Esophagus muscularis mucosa (tissue), 4 donors: ENCODE data around the gene IGF1R. TPM values are rescaled to one million over a fixed set of nuclear protein-coding genes. Genes with fewer than 3 reads are reported as not detected.

ENCODE experiments used
- DNase-seq: peaks from one replicate; pipeline ENCODE4 v3.0.0-alpha.2; 2017; ENCODE audit errors: extremely low spot score
- H3K27ac ChIP-seq, 4 donors: fragments of 200-600 bp; sonication (generic); replicated peaks in 1 of 4; 1 replicate in 3 of 4; 2 replicates in 1 of 4; pipeline ENCODE4 v1.5.1; 2016 to 2019; ENCODE audit warnings: mild to moderate bottlenecking in 1 of 4
- H3K27me3 ChIP-seq, 4 donors: fragments of 200-600 bp; sonication (generic); one replicate each; pipeline versions ENCODE4 v1.5.1 to v1.6.0; 2016 to 2019
- H3K36me3 ChIP-seq, 4 donors: fragments of 200-600 bp; sonication (generic); one replicate each; pipeline ENCODE4 v1.5.1; 2016 to 2019
- H3K4me1 ChIP-seq, 4 donors: fragments of 200-600 bp; sonication (generic); one replicate each; pipeline ENCODE4 v1.5.1; 2016 to 2019
- H3K4me3 ChIP-seq, 4 donors: fragments of 200-600 bp; sonication (generic); 1 replicate in 2 of 4; 2 replicates in 2 of 4; pipeline ENCODE4 v1.5.1; 2016 to 2019; ENCODE audit warnings: mild to moderate bottlenecking in 4 of 4, moderate library complexity in 1 of 4
- H3K9me3 ChIP-seq, 4 donors: fragments of 200-600 bp; sonication (generic); 1 replicate in 3 of 4; 2 replicates in 1 of 4; pipeline ENCODE4 v1.5.1; 2016 to 2019
- CTCF ChIP-seq, 3 experiments: fragments of 200-600 bp in 2 of 3; fragments of 450-650 bp in 1 of 3; sonication (generic) in 2 of 3; IDR thresholded peaks; one replicate each; pipeline ENCODE4 v1.5.1; 2017 to 2019; ENCODE audit warnings: antibody characterized with exemption in 3 of 3, mild to moderate bottlenecking in 2 of 3, moderate library complexity in 1 of 3
- EP300 ChIP-seq: sonication (generic); formaldehyde crosslinking; IDR thresholded peaks from one replicate; pipeline ENCODE4 v1.6.1; 2017; ENCODE audit warnings: antibody characterized with exemption
- POLR2A ChIP-seq: fragments of 450-650 bp; IDR thresholded peaks from one replicate; pipeline ENCODE4 v1.6.1; 2017; ENCODE audit warnings: antibody characterized with exemption, moderate library complexity, mild to moderate bottlenecking, low read depth
- POLR2AphosphoS5 ChIP-seq, 2 donors: sonication (generic); formaldehyde crosslinking; IDR thresholded peaks; one replicate each; pipeline ENCODE4 v1.6.1; 2017; ENCODE audit warnings: antibody characterized with exemption in 2 of 2
- WGBS: methylation state at CpG from one replicate; pipeline ENCODE4 v1.1.5; 2018; 5-methylcytosine and 5-hydroxymethylcytosine counted together
- intact Hi-C: fragments of 100-400 bp; cut with DNase I; formaldehyde crosslinking; loops from one replicate; pipeline ENCODE4 v1.15.1; 2023
- total RNA-seq, 4 donors: library from RNA; depleted of rRNA; stranded (reverse); fragments of >200 nt; gene quantifications; one replicate each; pipeline versions ENCODE4 v1.1.0 to v1.2.1, GENCODE V29; 2016

Gene IGF1R
- total RNA-seq, 4 donors from 2014 or later: 33.6 to 95.3 (median 49.7) TPM

GRCh38 chr15:98626153-98626552, 22.2 kb upstream of the IGF1R start:
- H3K27ac ChIP-seq: no peak overlapping the region
- no peaks in the 10 kb centered on the region for H3K9me3 ChIP-seq
- DNase-seq: peak; percentile 70
- intact Hi-C loops: no loop called here
- peaks cover 0 to 40% (median 8%) of the 10 kb centered on the region in 4 donors for H3K27me3 ChIP-seq
- no peaks in the 10 kb centered on the region for H3K36me3 ChIP-seq
- TF ChIP-seq EP300 (no peak), POLR2AphosphoS5 (IDR thresholded peaks at IDR 0.05) (no peak), CTCF (IDR thresholded peaks at IDR 0.05) (no peak), POLR2A (no peak)
- WGBS: 82% methylated on average over 4 of the region's 4 CpGs
- H3K4me1 ChIP-seq: no peaks in the 10 kb centered on the region
- H3K4me3 ChIP-seq: no peak overlapping the region

- Histone ChIP-seq H3K4me3 (no peak overlapping the region), H3K36me3 (no peaks in the 10 kb centered on the region), H3K27ac (no peak overlapping the region), H3K4me1 (no peaks in the 10 kb centered on the region), H3K27me3 (peaks cover 0 to 26% (median 0%) of the 10 kb centered on the region in 4 donors), H3K9me3 (no peaks in the 10 kb centered on the region)
- intact Hi-C loops: no loop called here
- 89% methylated on average over 1 of the region's 1 CpG for WGBS
- no peak for DNase-seq
- no peak for TF ChIP-seq CTCF (IDR thresholded peaks at IDR 0.05)
- TF ChIP-seq POLR2AphosphoS5 (IDR thresholded peaks at IDR 0.05): no peak
- no peak for TF ChIP-seq POLR2A
- no peak for TF ChIP-seq EP300
Observed at GRCh38 chr15:98628216-98628615, 20.1 kb upstream of the IGF1R start.

GRCh38 chr15:98635848-98636247, 12.5 kb upstream of the IGF1R start:
- peak; percentile 77 for DNase-seq
- TF ChIP-seq EP300 (no peak), POLR2A (no peak), CTCF (IDR thresholded peaks at IDR 0.05) (no peak), POLR2AphosphoS5 (IDR thresholded peaks at IDR 0.05) (no peak)
- Histone ChIP-seq H3K4me1 (no peaks in the 10 kb centered on the region), H3K27me3 (peaks cover 0 to 24% (median 0%) of the 10 kb centered on the region in 4 donors), H3K4me3 (no peak overlapping the region), H3K36me3 (no peaks in the 10 kb centered on the region), H3K27ac (no peak overlapping the region), H3K9me3 (no peaks in the 10 kb centered on the region)
- WGBS: 67% methylated on average over 7 of the region's 7 CpGs
- intact Hi-C loops: no loop called here

- no peak for DNase-seq
- Histone ChIP-seq H3K4me3 (no peak overlapping the region), H3K4me1 (peaks cover 0 to 12% (median 6%) of the 10 kb centered on the region in 4 donors), H3K9me3 (no peaks in the 10 kb centered on the region), H3K27ac (no peak overlapping the region), H3K27me3 (no peaks in the 10 kb centered on the region), H3K36me3 (no peaks in the 10 kb centered on the region)
- intact Hi-C loops: loop anchor here (5.0 to 10.0 kb wide), 2 partner anchors 121 to 198 kb away; no protein-coding TSS in a partner anchor
- TF ChIP-seq POLR2A: no peak
- no peak for TF ChIP-seq POLR2AphosphoS5 (IDR thresholded peaks at IDR 0.05)
- no peak for TF ChIP-seq CTCF (IDR thresholded peaks at IDR 0.05)
- no peak for TF ChIP-seq EP300
- WGBS: 82% methylated on average over 4 of the region's 4 CpGs
Observed at GRCh38 chr15:98643115-98643514, 5.2 kb upstream of the IGF1R start.

GRCh38 chr15:98646546-98647025, 1.8 kb upstream of the IGF1R start:
- no peak for TF ChIP-seq CTCF (IDR thresholded peaks at IDR 0.05)
- TF ChIP-seq POLR2AphosphoS5 (IDR thresholded peaks at IDR 0.05): no peak
- TF ChIP-seq POLR2A: no peak
- TF ChIP-seq EP300: no peak
- no peaks in the 10 kb centered on the region for H3K36me3 ChIP-seq
- H3K4me1 ChIP-seq: peaks cover 0 to 19% (median 10%) of the 10 kb centered on the region in 4 donors
- intact Hi-C loops: loop anchor here (2.0 to 10.0 kb wide), 4 partner anchors 98 to 431 kb away; no protein-coding TSS in a partner anchor
- no peaks in the 10 kb centered on the region for H3K27me3 ChIP-seq
- 4% methylated on average over 7 of the region's 7 CpGs for WGBS
- peak overlapping the region; percentile 74 to 94 (median 86) for H3K4me3 ChIP-seq
- H3K9me3 ChIP-seq: no peaks in the 10 kb centered on the region
- H3K27ac ChIP-seq: peak overlapping the region; percentile 90 to 97 (median 94)
- DNase-seq: no peak
